Stimulated activated CD8-positive, alpha-beta memory T cell treated with anti-CD3 and anti-CD28 coated beads, Interleukin-15, amount 100 ng/mL, for 4 hours (primary cell): ENCODE measurements around the gene SPACA6.

ENCODE experiments used
- DNase-seq, 2 donors: peaks; one replicate each; pipeline ENCODE4 v3.0.0-alpha.2; 2020; ENCODE audit warnings: low read depth in 2 of 2

The SPACA6 gene

GRCh38 chr19:51703575-51704515, 10.7 kb downstream of the SPACA6 start:
- peak; percentile 93 to 96 for DNase-seq

GRCh38 chr19:51704626-51705025, 11.5 kb downstream of the SPACA6 start:
- DNase-seq: no peak

- no peak for DNase-seq
Observed at GRCh38 chr19:51706296-51706695, 13.2 kb downstream of the SPACA6 start.

GRCh38 chr19:51706885-51707284, 13.8 kb downstream of the SPACA6 start:
- no peak for DNase-seq

GRCh38 chr19:51708811-51709210, 15.7 kb downstream of the SPACA6 start:
- no peak for DNase-seq

GRCh38 chr19:51709575-51709974, 16.4 kb downstream of the SPACA6 start:
- no peak for DNase-seq

- DNase-seq: no peak
Observed at GRCh38 chr19:51710163-51710562, 17.0 kb downstream of the SPACA6 start.

- DNase-seq: no peak
Observed at GRCh38 chr19:51711702-51712101, 18.6 kb downstream of the SPACA6 start.

GRCh38 chr19:51712461-51713081, 19.4 kb downstream of the SPACA6 start:
- no peak for DNase-seq

GRCh38 chr19:51713319-51714285, 20.5 kb downstream of the SPACA6 start:
- no peak for DNase-seq

GRCh38 chr19:51714848-51715247, 21.7 kb downstream of the SPACA6 start:
- no peak for DNase-seq

GRCh38 chr19:51715850-51716249, 22.7 kb downstream of the SPACA6 start:
- DNase-seq: no peak

GRCh38 chr19:51716925-51717324, 23.8 kb downstream of the SPACA6 start:
- no peak for DNase-seq

- DNase-seq: no peak
Observed at GRCh38 chr19:51719251-51719988, 26.3 kb downstream of the SPACA6 start.

- no peak for DNase-seq
Observed at GRCh38 chr19:51721905-51722304, 28.8 kb downstream of the SPACA6 start.

GRCh38 chr19:51722492-51722891, 29.4 kb downstream of the SPACA6 start:
- DNase-seq: no peak

GRCh38 chr19:51724543-51724942, 31.4 kb downstream of the SPACA6 start:
- DNase-seq: no peak

- no peak for DNase-seq
Observed at GRCh38 chr19:51726049-51726448, 32.9 kb downstream of the SPACA6 start.

- no peak for DNase-seq
Observed at GRCh38 chr19:51727349-51727880, 34.3 kb downstream of the SPACA6 start.

- DNase-seq: no peak
Observed at GRCh38 chr19:51729781-51730180, 36.7 kb downstream of the SPACA6 start.
